Measurements from ENCODE around the gene TPSD1.
A peak's percentile ranks its signal among the peaks of the same experiment; 100 is the strongest.
"Not testable (repeated sequence)": the region's sequence is repeated elsewhere in the genome, so short reads cannot be mapped to it uniquely, and the experiment has no call there.

The TPSD1 gene

GRCh38 chr16:1243907-1244850 lies 11.7 kb upstream of the TPSD1 start:
- not testable (repeated sequence) for DNase-seq

DNA sequence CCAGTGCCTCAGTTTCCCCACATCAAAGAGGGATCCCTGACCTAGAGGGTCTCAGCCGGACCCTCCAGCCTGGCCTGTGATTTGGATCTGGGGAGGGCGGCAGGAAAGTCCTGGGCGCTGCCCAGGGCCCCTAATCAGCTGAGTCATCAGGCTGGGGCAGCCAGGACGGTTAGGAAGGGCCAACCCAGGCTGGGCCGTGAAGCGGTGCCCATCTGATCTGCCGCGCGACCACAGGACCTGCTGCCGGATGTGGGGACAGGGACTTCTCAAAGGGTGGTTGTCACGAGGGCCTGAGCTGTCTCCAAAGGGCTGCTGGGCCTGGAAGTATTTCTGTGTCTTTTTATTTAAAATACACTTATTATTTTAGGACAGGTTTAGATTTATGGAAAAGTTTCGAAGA lies 11.0 kb upstream of the TPSD1 start:
- no peak for DNase-seq

DNA sequence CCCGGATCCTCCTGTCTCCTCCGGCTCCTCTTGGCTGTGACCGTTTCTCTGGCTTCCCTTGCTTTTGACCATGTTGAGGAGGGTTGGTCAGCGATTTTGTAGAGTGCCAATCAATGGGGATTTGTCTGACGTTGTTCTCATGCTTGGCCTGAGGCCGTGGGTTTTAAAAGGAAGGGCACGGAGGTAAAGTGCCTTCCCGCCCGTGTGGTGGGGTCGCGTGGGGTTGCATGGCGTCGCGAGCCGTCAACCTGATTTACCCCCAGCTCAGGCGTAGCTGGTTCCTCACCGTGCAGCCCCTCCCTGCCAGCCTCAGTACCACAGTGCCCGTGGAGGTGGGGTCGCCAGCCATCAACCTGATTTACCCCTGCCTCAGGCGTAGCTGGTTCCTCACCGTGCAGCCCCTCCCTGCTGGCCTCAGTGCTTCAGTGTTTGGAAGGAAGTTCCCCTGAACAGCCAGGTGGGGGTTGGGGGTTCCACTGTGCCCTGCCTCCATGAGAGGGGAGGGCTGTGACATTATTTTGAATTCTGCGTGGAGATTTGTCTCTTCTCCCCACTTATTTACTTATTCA lies 10.3 kb upstream of the TPSD1 start:
- no peak for DNase-seq

- not testable (repeated sequence) for DNase-seq
Observed at GRCh38 chr16:1247903-1248537, 7.8 kb upstream of the TPSD1 start.

DNA sequence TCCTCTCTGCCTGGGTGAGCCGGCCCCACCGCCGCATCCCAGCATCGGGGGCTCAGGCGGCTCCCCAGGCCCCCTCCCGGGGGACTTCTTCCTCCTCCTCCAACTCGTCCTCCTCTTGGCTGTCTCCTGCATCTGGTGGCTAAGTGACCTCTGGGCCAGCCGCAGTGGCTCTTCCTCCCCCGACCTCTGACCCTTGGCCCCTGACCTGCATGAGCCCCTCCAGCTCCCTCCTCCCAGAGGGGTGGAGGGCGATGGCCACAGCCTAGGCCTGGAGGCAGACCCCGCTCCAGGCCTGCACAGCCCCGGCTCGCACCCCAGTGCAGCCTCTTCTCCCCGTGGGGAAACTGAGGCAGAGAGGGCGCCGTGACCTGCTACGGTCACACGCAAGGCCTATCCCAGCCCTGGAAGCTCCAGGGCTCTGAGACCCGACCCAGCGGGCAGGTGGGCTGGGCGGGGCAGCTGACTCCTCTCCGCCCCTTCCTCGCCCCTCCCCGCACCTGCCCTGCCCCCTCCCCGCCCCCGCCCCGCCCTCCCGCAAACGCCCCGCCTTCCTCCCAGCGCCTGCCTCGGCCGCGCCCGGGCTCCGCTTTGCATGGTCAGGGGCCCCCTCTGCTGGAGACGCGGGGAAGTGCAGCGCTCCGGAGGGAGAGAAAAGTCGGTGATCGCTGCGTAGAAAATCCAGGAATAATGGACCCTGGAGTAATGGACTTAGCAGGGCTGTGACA lies 6.7 kb upstream of the TPSD1 start:
- DNase-seq, result not testable (repeated sequence)

DNA sequence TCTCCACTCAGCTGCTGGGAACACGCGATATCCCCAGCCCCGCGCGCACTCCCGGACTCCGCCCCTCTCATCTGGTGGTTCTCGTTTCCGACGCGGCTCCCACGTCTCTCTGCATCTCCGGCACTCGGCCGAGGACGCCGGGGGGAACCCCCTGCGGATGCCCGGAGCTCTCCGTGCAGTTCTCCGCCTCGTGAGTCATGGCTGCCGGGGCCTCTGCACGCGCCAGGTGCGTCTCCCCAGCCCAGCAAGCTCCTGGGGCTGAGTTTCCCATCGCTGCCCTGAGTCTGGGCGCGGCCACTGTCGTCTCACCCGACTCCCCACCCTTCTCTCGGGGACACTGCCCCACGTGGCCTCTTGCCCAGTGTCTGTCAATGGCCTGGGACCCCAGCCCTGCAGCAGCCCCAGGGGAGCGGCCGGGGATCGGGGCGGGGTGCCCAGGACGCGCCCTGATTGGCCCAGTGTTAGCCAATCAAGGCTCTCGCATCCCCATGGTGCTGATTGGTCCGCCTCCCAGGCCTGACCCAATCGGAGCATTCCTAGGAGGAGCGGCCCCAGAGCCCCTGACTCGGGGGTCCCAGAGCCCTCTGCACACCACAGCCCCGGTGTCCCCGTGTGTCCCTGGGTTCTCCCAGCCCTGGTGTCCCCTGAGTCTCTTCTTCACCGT lies 2.0 kb upstream of the TPSD1 start:
- not testable (repeated sequence) for DNase-seq

- DNase-seq, result not testable (repeated sequence)
Observed at GRCh38 chr16:1254821-1255220, 1.0 kb upstream of the TPSD1 start.

GRCh38 chr16:1256296-1256873 lies 516 bp downstream of the TPSD1 start:
- not testable (repeated sequence) for DNase-seq

DNA sequence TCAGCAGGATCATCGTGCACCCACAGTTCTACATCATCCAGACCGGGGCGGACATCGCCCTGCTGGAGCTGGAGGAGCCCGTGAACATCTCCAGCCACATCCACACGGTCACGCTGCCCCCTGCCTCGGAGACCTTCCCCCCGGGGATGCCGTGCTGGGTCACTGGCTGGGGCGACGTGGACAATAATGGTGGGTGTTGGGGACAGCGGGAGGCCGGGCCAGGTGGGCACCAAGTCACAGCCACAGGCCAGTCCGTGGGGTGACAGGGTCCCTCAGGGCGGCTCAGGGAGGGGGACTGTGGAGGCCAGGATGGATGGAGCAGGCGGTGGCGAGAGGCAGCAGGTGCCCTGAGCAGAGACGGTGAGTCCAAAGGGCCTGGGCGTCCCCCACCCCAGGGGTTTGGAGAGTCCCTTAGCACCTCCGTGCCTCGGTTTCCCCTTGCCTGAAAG lies 1.0 kb downstream of the TPSD1 start:
- no peak for DNase-seq

- no peak for DNase-seq
Observed at GRCh38 chr16:1257561-1258224, 1.8 kb downstream of the TPSD1 start.

- DNase-seq, result no peak
Observed at GRCh38 chr16:1258225-1258600, 2.3 kb downstream of the TPSD1 start.

DNA sequence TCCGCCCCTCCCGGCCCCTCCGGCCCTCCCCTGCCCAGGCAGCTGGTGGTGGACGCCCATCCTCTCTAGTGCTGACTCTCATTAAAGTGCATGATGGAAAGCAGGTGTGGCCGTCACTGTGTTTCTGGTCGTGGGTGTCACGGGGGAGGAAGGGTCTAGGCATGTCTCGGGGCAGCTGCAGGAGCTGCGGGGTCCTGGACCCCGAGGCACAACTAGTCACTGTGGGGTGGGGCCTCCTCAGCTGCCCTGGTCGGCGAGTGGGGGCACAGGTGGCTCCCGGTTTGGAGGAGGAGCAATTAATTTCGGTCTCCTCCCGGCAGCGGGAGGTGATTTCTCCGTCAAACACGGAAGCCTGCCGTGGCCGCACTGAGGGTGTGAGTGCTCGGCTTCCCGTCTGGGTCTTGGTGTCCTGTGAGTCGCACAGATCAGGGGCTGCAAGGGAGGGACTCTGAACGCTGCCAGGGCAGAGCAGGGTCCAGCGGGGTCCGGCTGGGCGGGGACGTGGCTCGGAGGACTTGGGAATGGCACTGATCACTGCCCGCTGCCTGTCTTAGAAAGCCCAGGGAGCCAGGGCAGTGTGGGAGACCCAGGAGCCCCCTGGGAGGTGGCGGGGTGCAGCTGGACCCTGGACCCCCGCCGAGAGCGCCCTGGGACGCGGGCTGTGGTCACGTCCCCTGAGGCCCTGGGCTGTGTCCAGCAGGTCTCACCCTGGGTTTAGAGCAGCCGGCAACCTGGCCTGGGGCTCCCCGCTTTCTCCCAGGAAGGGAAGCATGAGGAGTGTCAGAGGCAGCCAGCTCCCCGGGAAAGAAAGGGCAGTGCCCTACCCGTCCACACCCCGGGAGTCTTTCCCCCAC lies 3.3 kb downstream of the TPSD1 start:
- no peak for DNase-seq

GRCh38 chr16:1259760-1260068 lies 3.8 kb downstream of the TPSD1 start:
- DNase-seq, result no peak

DNA sequence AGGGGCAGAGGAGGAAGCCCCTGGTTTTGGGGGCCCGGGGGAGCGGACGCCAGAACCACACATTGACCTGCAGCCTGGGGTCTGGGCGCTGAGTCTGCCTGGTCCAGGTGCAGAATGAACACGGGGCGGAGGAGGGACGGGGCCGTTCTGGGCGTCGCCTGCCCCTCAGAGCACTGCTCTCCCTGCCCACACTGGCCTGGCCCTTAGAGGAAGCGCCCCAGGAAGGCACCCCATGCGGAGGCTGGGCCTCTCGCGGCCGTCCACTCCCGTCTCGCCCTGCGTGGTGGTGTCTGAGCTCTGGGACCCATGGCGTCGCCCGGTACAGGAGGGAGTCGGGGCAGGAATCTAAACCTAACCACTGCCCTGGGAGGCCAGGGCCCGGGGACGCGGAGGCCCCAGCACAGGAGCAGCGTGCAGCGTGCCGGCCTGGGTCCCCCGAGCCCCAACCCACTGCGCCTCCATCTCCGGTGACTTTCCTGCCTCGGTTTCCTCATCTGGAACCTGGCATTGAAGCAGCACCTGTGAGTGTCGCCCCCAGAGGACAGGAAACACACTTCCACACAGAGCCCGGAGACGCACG lies 4.3 kb downstream of the TPSD1 start:
- DNase-seq, result no peak

GRCh38 chr16:1261131-1261892 lies 5.4 kb downstream of the TPSD1 start:
- peak in 1 of 2 experiments; percentile 42 for DNase-seq

DNA sequence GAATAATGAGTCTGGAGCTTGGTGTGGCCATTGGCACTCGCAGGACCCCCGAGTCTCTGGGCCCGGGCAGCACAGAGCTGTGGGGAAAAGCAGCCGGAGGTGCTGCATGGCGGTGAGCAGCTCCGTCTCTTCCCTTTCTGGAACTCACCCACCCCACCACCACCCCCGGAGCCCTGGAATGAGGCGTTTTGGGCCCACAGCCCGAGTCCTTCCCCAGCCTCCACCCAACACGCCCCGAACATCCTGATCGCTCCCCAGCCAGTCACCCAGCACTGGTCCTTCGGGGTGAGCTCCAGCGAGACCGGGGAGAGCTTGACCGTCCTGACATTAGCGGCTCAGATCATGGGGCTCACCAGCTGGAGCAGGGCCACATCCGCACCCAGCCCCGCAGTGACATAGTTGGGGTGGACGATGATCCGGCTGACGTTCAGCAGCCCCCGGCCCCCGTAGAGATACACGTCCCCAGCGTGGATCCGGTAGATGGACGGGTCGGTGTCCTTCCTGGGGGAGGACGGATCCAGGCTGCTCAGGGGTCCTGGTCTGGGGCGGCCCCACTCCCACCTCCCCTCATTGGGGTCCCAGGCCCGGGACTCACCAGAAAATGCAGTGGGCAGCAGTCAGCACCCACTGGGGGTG lies 6.5 kb downstream of the TPSD1 start:
- DNase-seq, result no peak

- no peak for DNase-seq
Observed at GRCh38 chr16:1262846-1263221, 7.0 kb downstream of the TPSD1 start.

DNA sequence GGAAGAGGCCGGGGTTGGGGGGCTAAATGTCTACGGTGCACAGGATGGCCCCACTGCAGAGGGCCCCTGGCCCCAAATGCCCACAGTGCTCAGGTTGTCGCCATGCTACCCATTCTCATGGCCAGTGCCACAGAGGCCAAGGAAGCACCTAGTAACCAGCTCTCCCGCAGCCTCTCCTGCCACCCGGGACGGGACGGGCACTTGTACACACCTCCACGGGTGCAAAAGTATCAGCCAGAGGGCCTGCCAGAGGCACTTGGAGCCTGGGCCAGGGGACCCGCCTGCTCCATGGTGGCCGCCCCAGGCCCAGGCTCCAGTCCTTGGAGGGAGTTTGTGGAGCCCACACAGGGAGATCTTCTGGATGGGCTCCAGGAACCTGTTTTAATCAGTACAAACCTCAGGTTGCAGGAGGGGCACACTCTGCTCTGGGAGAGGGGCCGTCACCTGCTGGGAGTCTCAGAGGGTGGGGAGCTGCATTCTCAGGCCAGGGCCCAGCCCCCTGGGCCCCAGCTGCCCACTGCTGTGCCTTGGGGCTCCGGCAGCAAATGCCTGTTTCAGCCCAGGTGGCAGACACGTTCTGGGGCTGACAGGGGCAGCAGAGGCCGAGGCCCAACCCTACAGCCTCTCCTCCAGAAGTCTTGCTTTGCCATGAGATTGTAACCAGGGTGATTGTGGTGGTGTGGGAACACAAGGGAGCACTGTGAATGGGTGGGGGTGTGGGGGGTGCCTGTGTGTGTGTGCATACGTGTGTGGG lies 7.9 kb downstream of the TPSD1 start:
- DNase-seq, result no peak

Measured in NCI-H2081 (cell line).